Vagina (tissue), 2 donors: ENCODE measurements around the gene MIAT. TPM values are rescaled to one million over a fixed set of nuclear protein-coding genes. Genes with fewer than 3 reads are reported as not detected.
"Not testable (repeated sequence)": the region's sequence is repeated elsewhere in the genome, so short reads cannot be mapped to it uniquely, and the experiment has no call there.

ENCODE experiments used
- DNase-seq, 2 donors: peaks; one replicate each; pipeline ENCODE4 v3.0.0-alpha.2; 2017; ENCODE audit errors: extremely low spot score in 2 of 2
- H3K27ac ChIP-seq: fragments of 200-600 bp; sonication (generic); one replicate; pipeline ENCODE4 v1.5.1; 2019
- H3K27me3 ChIP-seq: fragments of 200-600 bp; sonication (generic); one replicate; pipeline ENCODE4 v1.5.1; 2019
- H3K36me3 ChIP-seq, 2 donors: fragments of 200-600 bp; sonication (generic); one replicate each; pipeline ENCODE4 v1.5.1; 2017 to 2019
- H3K4me1 ChIP-seq: fragments of 200-600 bp; sonication (generic); one replicate; pipeline ENCODE4 v1.5.1; 2019
- H3K4me3 ChIP-seq, 2 donors: fragments of 200-600 bp; sonication (generic); 1 replicate in 1 of 2; 2 replicates in 1 of 2; pipeline ENCODE4 v1.5.1; 2016 to 2019
- H3K9me3 ChIP-seq: fragments of 200-600 bp; sonication (generic); one replicate; pipeline ENCODE4 v1.5.1; 2019
- CTCF ChIP-seq, 3 experiments: fragments of 450-650 bp in 2 of 3; fragments of 200-600 bp in 1 of 3; sonication (generic) in 1 of 3; IDR thresholded peaks; one replicate each; pipeline ENCODE4 v1.5.1; 2017 to 2019; ENCODE audit warnings: antibody characterized with exemption in 3 of 3, mild to moderate bottlenecking in 2 of 3, moderate library complexity in 2 of 3
- POLR2A ChIP-seq, 2 donors: fragments of 450-650 bp; IDR thresholded peaks; one replicate each; pipeline ENCODE4 v1.6.1; 2017; ENCODE audit warnings: antibody characterized with exemption in 2 of 2, mild to moderate bottlenecking in 2 of 2, moderate library complexity in 2 of 2
- POLR2AphosphoS5 ChIP-seq, 2 donors: sonication (generic); formaldehyde crosslinking; IDR thresholded peaks; one replicate each; pipeline ENCODE4 v1.9.0; 2017; ENCODE audit warnings: antibody characterized with exemption in 2 of 2, mild to moderate bottlenecking in 2 of 2, low read depth in 1 of 2; ENCODE audit not compliant: insufficient read depth in 1 of 2
- intact Hi-C: fragments of 100-400 bp; cut with DNase I; formaldehyde crosslinking; loops from one replicate; pipeline ENCODE4 v1.15.1; 2023
- total RNA-seq: library from RNA; depleted of rRNA; stranded (reverse); fragments of >200 nt; gene quantifications from one replicate; pipeline ENCODE4 v1.2.3, GENCODE V29; 2016

The MIAT gene
- total RNA-seq, 1 donor from 2014 or later = 2.7 TPM

GRCh38 chr22:26610996-26611395, 46.4 kb upstream of the MIAT start:
- no peak overlapping the region for H3K4me3 ChIP-seq
- no peaks in the 10 kb centered on the region for H3K27me3 ChIP-seq
- TF ChIP-seq POLR2AphosphoS5 (IDR thresholded peaks at IDR 0.05; ENCODE audit: insufficient read depth in 1 of 2, low read depth in 1 of 2) = no peak
- no peak for TF ChIP-seq POLR2A (IDR thresholded peaks at IDR 0.05)
- TF ChIP-seq CTCF (IDR thresholded peaks at IDR 0.05) = no peak
- intact Hi-C loops = no loop called here
- H3K36me3 ChIP-seq = no peaks in the 10 kb centered on the region
- no peaks in the 10 kb centered on the region for H3K9me3 ChIP-seq
- peaks cover 6% of the 10 kb centered on the region for H3K4me1 ChIP-seq
- no peak for DNase-seq
- no peak overlapping the region for H3K27ac ChIP-seq

GRCh38 chr22:26612652-26613051, 44.7 kb upstream of the MIAT start:
- no peaks in the 10 kb centered on the region for H3K36me3 ChIP-seq
- DNase-seq = no peak
- no peaks in the 10 kb centered on the region for H3K27me3 ChIP-seq
- peaks cover 6% of the 10 kb centered on the region for H3K4me1 ChIP-seq
- H3K4me3 ChIP-seq = no peak overlapping the region
- H3K27ac ChIP-seq = no peak overlapping the region
- intact Hi-C loops = no loop called here
- no peaks in the 10 kb centered on the region for H3K9me3 ChIP-seq
- TF ChIP-seq POLR2AphosphoS5 (IDR thresholded peaks at IDR 0.05; ENCODE audit: insufficient read depth in 1 of 2, low read depth in 1 of 2) (no peak), CTCF (IDR thresholded peaks at IDR 0.05) (no peak), POLR2A (IDR thresholded peaks at IDR 0.05) (no peak)

GRCh38 chr22:26613753-26614152, 43.6 kb upstream of the MIAT start:
- H3K4me3 ChIP-seq, H3K9me3 ChIP-seq, H3K27ac ChIP-seq, H3K36me3 ChIP-seq, H3K4me1 ChIP-seq, DNase-seq, H3K27me3 ChIP-seq, intact Hi-C loops: not testable (repeated sequence)

- Histone ChIP-seq H3K27me3 (no peaks in the 10 kb centered on the region), H3K9me3 (no peaks in the 10 kb centered on the region), H3K27ac (no peak overlapping the region), H3K36me3 (no peaks in the 10 kb centered on the region), H3K4me3 (no peak overlapping the region), H3K4me1 (peaks cover 6% of the 10 kb centered on the region)
- intact Hi-C loops = no loop called here
- no peak for DNase-seq
- TF ChIP-seq POLR2A (IDR thresholded peaks at IDR 0.05) = no peak
- TF ChIP-seq POLR2AphosphoS5 (IDR thresholded peaks at IDR 0.05; ENCODE audit: insufficient read depth in 1 of 2, low read depth in 1 of 2) = no peak
- TF ChIP-seq CTCF (IDR thresholded peaks at IDR 0.05) = no peak
These were observed 43.1 kb upstream of the MIAT start for GRCh38 chr22:26614322-26614721.

- TF ChIP-seq POLR2A (IDR thresholded peaks at IDR 0.05) (no peak), POLR2AphosphoS5 (IDR thresholded peaks at IDR 0.05; ENCODE audit: insufficient read depth in 1 of 2, low read depth in 1 of 2) (no peak), CTCF (IDR thresholded peaks at IDR 0.05) (no peak)
- H3K27ac ChIP-seq = no peak overlapping the region
- no peak overlapping the region for H3K4me3 ChIP-seq
- peaks cover 6% of the 10 kb centered on the region for H3K4me1 ChIP-seq
- no peak for DNase-seq
- no peaks in the 10 kb centered on the region for H3K9me3 ChIP-seq
- intact Hi-C loops = no loop called here
- no peaks in the 10 kb centered on the region for H3K36me3 ChIP-seq
- H3K27me3 ChIP-seq = no peaks in the 10 kb centered on the region
These were observed 42.2 kb upstream of the MIAT start for GRCh38 chr22:26615149-26615548.
